Tibial nerve (tissue), 4 donors: ENCODE results near the gene VPS72.

ENCODE experiments used
- CTCF ChIP-seq, 5 experiments: fragments of 200-600 bp in 3 of 5; fragments of 450-650 bp in 2 of 5; sonication (generic) in 3 of 5; IDR thresholded peaks; one replicate each; pipeline ENCODE4 v1.5.1; 2016 to 2019; ENCODE audit warnings: antibody characterized with exemption in 5 of 5, mild to moderate bottlenecking in 3 of 5, moderate library complexity in 2 of 5
- EP300 ChIP-seq, 2 donors: sonication (generic); formaldehyde crosslinking; IDR thresholded peaks; one replicate each; pipeline ENCODE4 v1.6.1; 2017; ENCODE audit warnings: antibody characterized with exemption in 2 of 2, mild to moderate bottlenecking in 1 of 2
- POLR2A ChIP-seq, 2 donors: fragments of 450-650 bp; IDR thresholded peaks; one replicate each; pipeline ENCODE4 v1.6.1; 2017; ENCODE audit warnings: antibody characterized with exemption in 2 of 2, mild to moderate bottlenecking in 2 of 2, moderate library complexity in 2 of 2

DNA sequence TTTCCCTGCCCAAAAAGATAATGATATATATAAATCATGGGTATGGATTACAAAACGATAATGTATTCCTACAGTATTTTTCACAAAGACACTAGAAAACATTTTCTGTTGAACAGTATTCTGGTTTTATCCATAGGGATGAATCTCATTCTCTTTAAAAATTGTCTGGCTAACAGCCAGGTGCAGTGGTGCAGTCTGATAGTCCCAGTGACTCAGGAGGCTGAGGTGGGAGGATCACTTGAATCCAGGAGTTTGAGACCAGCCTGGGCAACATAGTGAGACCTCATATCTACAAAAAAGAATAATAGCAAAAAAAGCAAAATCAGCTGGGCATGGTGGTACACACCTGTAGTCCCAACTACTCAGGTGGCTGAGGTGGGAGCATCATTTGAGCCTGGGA, 31.6 kb upstream of the VPS72 start:
- TF ChIP-seq CTCF (IDR thresholded peaks at IDR 0.05) (no peak), EP300 (IDR thresholded peaks at IDR 0.05) (no peak), POLR2A (IDR thresholded peaks at IDR 0.05) (no peak)
